Activated CD4-positive, alpha-beta memory T cell treated with anti-CD3 and anti-CD28 coated beads, Interleukin-2, amount 10 ng/mL, durations not matched to agents 7 days and 5 days (primary cell): ENCODE results near the gene C8G. TPM values are rescaled to one million over a fixed set of nuclear protein-coding genes. Genes with fewer than 3 reads are reported as not detected.

Experiments
- CTCF ChIA-PET: fragments of 350-600 bp; sonication (Branson Sonifier 250); formaldehyde crosslinking; loops from one replicate; lab custom pipeline; 2021; ENCODE audit warnings: antibody characterized with exemption, inconsistent platforms; lab: Charles Lee
- POLR2A ChIA-PET: fragments of 350-600 bp; sonication (Branson Sonifier 250); formaldehyde crosslinking; loops from one replicate; lab custom pipeline; 2021; ENCODE audit warnings: antibody characterized with exemption; lab: Charles Lee
- DNase-seq: peaks from one replicate; pipeline ENCODE4 v3.0.0-alpha.2; 2020
- H3K27ac Mint-ChIP-seq: one replicate; pipeline ENCODE4 v1.8.0; 2021; ENCODE audit warnings: mild to moderate bottlenecking, mixed read lengths
- H3K27me3 Mint-ChIP-seq: one replicate; pipeline ENCODE4 v1.8.0; 2021; ENCODE audit warnings: mixed read lengths
- H3K36me3 Mint-ChIP-seq: one replicate; pipeline ENCODE4 v1.8.0; 2021; ENCODE audit warnings: low read depth, mixed read lengths
- H3K4me1 Mint-ChIP-seq: one replicate; pipeline ENCODE4 v1.8.0; 2021; ENCODE audit warnings: mixed read lengths
- H3K4me3 Mint-ChIP-seq: one replicate; pipeline ENCODE4 v1.8.0; 2021; ENCODE audit warnings: mild to moderate bottlenecking, mixed read lengths
- H3K9me3 Mint-ChIP-seq: one replicate; pipeline ENCODE4 v1.8.0; 2021; ENCODE audit warnings: mixed read lengths
- total RNA-seq, 2 experiments: library from RNA; stranded (reverse); gene quantifications; one replicate each; pipeline ENCODE4 v1.2.3, GENCODE V29; 2021

C8G gene
- total RNA-seq, result 1 to 10 TPM; 1.5 to 3.2 TPM

GRCh38 chr9:136944519-136945332 is at the start of gene C8G, which contains the start of gene FBXW5:
C8G (plus strand) TSS chr9:136945243; CDS start chr9:136945321, 78 bp downstream.
FBXW5 (minus strand) TSS chr9:136944738; CDS start chr9:136944083, 655 bp downstream.
- H3K4me3 Mint-ChIP-seq, result peak within 1 kb of the TSS; percentile 80
- ChIA-PET CTCF (interaction anchor here (0.6 to 7.2 kb wide), 3 partner anchors 54 to 123 kb away, joined by 3 to 149 read pairs (median 6); partner anchors contain the start of gene FUT7), POLR2A (interaction anchor here (0.8 to 3.9 kb wide), 14 partner anchors 15 to 137 kb away, joined by 3 to 19 read pairs (median 4); partner anchors contain the start of genes AJM1, PAXX and RABL6)
- H3K27ac Mint-ChIP-seq, result peak within 1 kb of the TSS; percentile 77
- H3K4me1 Mint-ChIP-seq, result peaks cover 25% of the 10 kb centered on the region
- peak; percentile 96 for DNase-seq
- H3K27me3 Mint-ChIP-seq, result no peaks in the 10 kb centered on the region
- no peaks in the 10 kb centered on the region for H3K9me3 Mint-ChIP-seq
- peaks cover 22% of the 10 kb centered on the region for H3K36me3 Mint-ChIP-seq

- no peaks in the 10 kb centered on the region for H3K9me3 Mint-ChIP-seq
- ChIA-PET CTCF (interaction anchor here (0.6 kb wide), 1 partner anchor 53 kb away, joined by 3 read pairs; the partner anchor contains the start of gene AJM1), POLR2A (interaction anchor here (1.1 kb wide), 1 partner anchor 9 kb away, joined by 4 read pairs; no protein-coding TSS in a partner anchor)
- H3K27me3 Mint-ChIP-seq, result no peaks in the 10 kb centered on the region
- H3K36me3 Mint-ChIP-seq, result peaks cover 36% of the 10 kb centered on the region
- no peak for DNase-seq
- no peak overlapping the region for H3K4me3 Mint-ChIP-seq
- H3K4me1 Mint-ChIP-seq, result peaks cover 31% of the 10 kb centered on the region
- no peak overlapping the region for H3K27ac Mint-ChIP-seq
Observed at GRCh38 chr9:136896027-136896426, 49.0 kb upstream of the C8G start.

GRCh38 chr9:136898483-136899100 is 46.5 kb upstream of the C8G start:
- H3K36me3 Mint-ChIP-seq, result peaks cover 44% of the 10 kb centered on the region
- H3K4me3 Mint-ChIP-seq, result no peak overlapping the region
- CTCF ChIA-PET, result no interaction called here
- POLR2A ChIA-PET, result interaction anchor here (1.3 to 2.4 kb wide), 4 partner anchors 13 to 188 kb away, joined by 3 to 11 read pairs (median 4); partner anchors contain the start of genes MAN1B1 and TRAF2
- H3K27me3 Mint-ChIP-seq, result no peaks in the 10 kb centered on the region
- no peak for DNase-seq
- no peak overlapping the region for H3K27ac Mint-ChIP-seq
- H3K9me3 Mint-ChIP-seq, result no peaks in the 10 kb centered on the region
- H3K4me1 Mint-ChIP-seq, result peaks cover 51% of the 10 kb centered on the region

GRCh38 chr9:136899196-136899595 is 45.8 kb upstream of the C8G start:
- H3K36me3 Mint-ChIP-seq, result peaks cover 40% of the 10 kb centered on the region
- ChIA-PET CTCF (no interaction called here), POLR2A (interaction anchor here (1.3 to 2.4 kb wide), 3 partner anchors 13 to 187 kb away, joined by 3 to 11 read pairs (median 5); partner anchors contain the start of genes MAN1B1 and TRAF2)
- no peaks in the 10 kb centered on the region for H3K9me3 Mint-ChIP-seq
- no peak for DNase-seq
- no peak overlapping the region for H3K4me3 Mint-ChIP-seq
- H3K27me3 Mint-ChIP-seq, result no peaks in the 10 kb centered on the region
- peaks cover 52% of the 10 kb centered on the region for H3K4me1 Mint-ChIP-seq
- peak overlapping the region; percentile 76 for H3K27ac Mint-ChIP-seq

- Mint-ChIP-seq H3K4me3 (no peak overlapping the region), H3K27ac (peak overlapping the region; percentile 92), H3K9me3 (no peaks in the 10 kb centered on the region), H3K36me3 (peaks cover 40% of the 10 kb centered on the region), H3K4me1 (peaks cover 50% of the 10 kb centered on the region), H3K27me3 (no peaks in the 10 kb centered on the region)
- ChIA-PET POLR2A (interaction anchor here (0.6 to 3.0 kb wide), 3 partner anchors 13 to 173 kb away, joined by 3 to 40 read pairs (median 36); partner anchors contain the start of gene TRAF2), CTCF (no interaction called here)
- no peak for DNase-seq
Observed at GRCh38 chr9:136900556-136900955, 44.5 kb upstream of the C8G start.

- no peak for DNase-seq
- peaks cover 50% of the 10 kb centered on the region for H3K4me1 Mint-ChIP-seq
- peak overlapping the region; percentile 52 for H3K4me3 Mint-ChIP-seq
- H3K9me3 Mint-ChIP-seq, result no peaks in the 10 kb centered on the region
- peaks cover 45% of the 10 kb centered on the region for H3K36me3 Mint-ChIP-seq
- H3K27ac Mint-ChIP-seq, result peak overlapping the region; percentile 92
- POLR2A ChIA-PET, result interaction anchor here (0.6 to 3.0 kb wide), 5 partner anchors 14 to 64 kb away, joined by 3 to 40 read pairs (median 11); partner anchors contain the start of genes FBXW5 and TRAF2
- CTCF ChIA-PET, result interaction anchor here (0.9 to 1.2 kb wide), 2 partner anchors 17 to 74 kb away, joined by 3 to 4 read pairs; no protein-coding TSS in a partner anchor
- H3K27me3 Mint-ChIP-seq, result no peaks in the 10 kb centered on the region
Observed at GRCh38 chr9:136900988-136901515, 44.0 kb upstream of the C8G start.

- H3K36me3 Mint-ChIP-seq, result peaks cover 50% of the 10 kb centered on the region
- peak overlapping the region; percentile 92 for H3K27ac Mint-ChIP-seq
- ChIA-PET CTCF (interaction anchor here (0.7 to 1.4 kb wide), 10 partner anchors 10 to 133 kb away, joined by 3 to 8 read pairs (median 4); partner anchors contain the start of genes AJM1 and TRAF2), POLR2A (interaction anchor here (0.6 to 3.0 kb wide), 17 partner anchors 14 to 212 kb away, joined by 3 to 40 read pairs (median 4); partner anchors contain the start of genes CLIC3, EDF1, FBXW5 and PAXX)
- no peaks in the 10 kb centered on the region for H3K27me3 Mint-ChIP-seq
- H3K4me1 Mint-ChIP-seq, result peaks cover 51% of the 10 kb centered on the region
- H3K9me3 Mint-ChIP-seq, result no peaks in the 10 kb centered on the region
- DNase-seq, result peak; percentile 84
- H3K4me3 Mint-ChIP-seq, result peak overlapping the region; percentile 52
Observed at GRCh38 chr9:136901516-136902258, 43.4 kb upstream of the C8G start.

- Mint-ChIP-seq H3K27ac (peak overlapping the region; percentile 92), H3K4me1 (peaks cover 48% of the 10 kb centered on the region), H3K36me3 (peaks cover 56% of the 10 kb centered on the region), H3K27me3 (no peaks in the 10 kb centered on the region), H3K9me3 (no peaks in the 10 kb centered on the region), H3K4me3 (peak overlapping the region; percentile 52)
- peak; percentile 86 for DNase-seq
- ChIA-PET CTCF (interaction anchor here (0.6 to 1.4 kb wide), 11 partner anchors 11 to 133 kb away, joined by 3 to 8 read pairs (median 4); partner anchors contain the start of genes AJM1 and TRAF2), POLR2A (interaction anchor here (0.5 to 3.0 kb wide), 20 partner anchors 9 to 211 kb away, joined by 3 to 40 read pairs (median 4); partner anchors contain the start of genes CLIC3, EDF1, FBXW5 and PAXX)
Observed at GRCh38 chr9:136902259-136902821, 42.7 kb upstream of the C8G start.

GRCh38 chr9:136903041-136903554 is 41.9 kb upstream of the C8G start:
- Mint-ChIP-seq H3K27me3 (no peaks in the 10 kb centered on the region), H3K27ac (peak overlapping the region; percentile 92), H3K4me3 (peak overlapping the region; percentile 27), H3K4me1 (peaks cover 48% of the 10 kb centered on the region), H3K36me3 (peaks cover 62% of the 10 kb centered on the region), H3K9me3 (no peaks in the 10 kb centered on the region)
- ChIA-PET CTCF (interaction anchor here (0.6 to 1.3 kb wide), 4 partner anchors 16 to 132 kb away, joined by 3 to 5 read pairs (median 4); partner anchors contain the start of gene TRAF2), POLR2A (interaction anchor here (0.5 to 3.0 kb wide), 10 partner anchors 10 to 96 kb away, joined by 3 to 40 read pairs (median 4); partner anchors contain the start of genes EDF1, FBXW5 and TRAF2)
- peak; percentile 45 for DNase-seq

- no peak for DNase-seq
- CTCF ChIA-PET, result no interaction called here
- no peak overlapping the region for H3K4me3 Mint-ChIP-seq
- H3K27ac Mint-ChIP-seq, result no peak overlapping the region
- POLR2A ChIA-PET, result no interaction called here
- peaks cover 32% of the 10 kb centered on the region for H3K4me1 Mint-ChIP-seq
- H3K27me3 Mint-ChIP-seq, result no peaks in the 10 kb centered on the region
- peaks cover 67% of the 10 kb centered on the region for H3K36me3 Mint-ChIP-seq
- no peaks in the 10 kb centered on the region for H3K9me3 Mint-ChIP-seq
Observed at GRCh38 chr9:136906266-136906665, 38.8 kb upstream of the C8G start.
